ENCODE data around the gene FLT3LG. TPM values are rescaled to one million over a fixed set of nuclear protein-coding genes. Genes with fewer than 3 reads are reported as not detected.

The FLT3LG gene
- total and polyA plus RNA-seq, 5 donors: 4.4 to 6.8 (median 5.3) TPM

GRCh38 chr19:49432141-49433073 is 41.6 kb upstream of the FLT3LG start:
- Histone ChIP-seq H3K4me3 (ENCODE audit: low read length) (no peak overlapping the region), H3K27me3 (ENCODE audit: control insufficient read depth, insufficient read depth) (no peaks in the 10 kb centered on the region), H3K9me3 (ENCODE audit: control insufficient read depth, low read length) (no peaks in the 10 kb centered on the region), H3K4me1 (ENCODE audit: control insufficient read depth, insufficient read depth, low read length) (no peaks in the 10 kb centered on the region), H3K27ac (ENCODE audit: low read length) (no peak overlapping the region)
- intact Hi-C loops (cut with DNase I): no loop called here
- peak in 1 of 3 donors; percentile 36 for DNase-seq
- WGBS: 14% methylated on average over 63 of the region's 63 CpGs
- no peak for ATAC-seq

GRCh38 chr19:49433240-49433901 is 40.6 kb upstream of the FLT3LG start:
- Histone ChIP-seq H3K27me3 (ENCODE audit: control insufficient read depth, insufficient read depth) (no peaks in the 10 kb centered on the region), H3K9me3 (ENCODE audit: control insufficient read depth, low read length) (no peaks in the 10 kb centered on the region), H3K27ac (ENCODE audit: low read length) (no peak overlapping the region), H3K4me1 (ENCODE audit: control insufficient read depth, insufficient read depth, low read length) (no peaks in the 10 kb centered on the region), H3K4me3 (ENCODE audit: low read length) (no peak overlapping the region)
- WGBS: 26% methylated on average over 31 of the region's 31 CpGs
- no peak for ATAC-seq
- intact Hi-C loops (cut with DNase I): no loop called here
- peak in 1 of 3 donors; percentile 15 for DNase-seq

- Histone ChIP-seq H3K9me3 (ENCODE audit: control insufficient read depth, low read length) (no peaks in the 10 kb centered on the region), H3K4me3 (ENCODE audit: low read length) (no peak overlapping the region), H3K27ac (ENCODE audit: low read length) (no peak overlapping the region), H3K27me3 (ENCODE audit: control insufficient read depth, insufficient read depth) (no peaks in the 10 kb centered on the region), H3K4me1 (ENCODE audit: control insufficient read depth, insufficient read depth, low read length) (no peaks in the 10 kb centered on the region)
- DNase-seq: no peak
- no peak for ATAC-seq
- WGBS: 88% methylated on average over 18 of the region's 18 CpGs
- intact Hi-C loops (cut with DNase I): loop anchor here in 1 of 4 donors (5.0 kb wide), 1 partner anchor 38 kb away; no protein-coding TSS in a partner anchor
Observed at GRCh38 chr19:49434907-49435583, 39.0 kb upstream of the FLT3LG start.

GRCh38 chr19:49435670-49436069 is 38.3 kb upstream of the FLT3LG start:
- H3K4me1 ChIP-seq (ENCODE audit: control insufficient read depth, insufficient read depth, low read length): no peaks in the 10 kb centered on the region
- no peaks in the 10 kb centered on the region for H3K9me3 ChIP-seq (ENCODE audit: control insufficient read depth, low read length)
- no peak overlapping the region for H3K4me3 ChIP-seq (ENCODE audit: low read length)
- ATAC-seq: no peak
- intact Hi-C loops (cut with DNase I): loop anchor here in 1 of 4 donors (5.0 kb wide), 1 partner anchor 38 kb away; no protein-coding TSS in a partner anchor
- 85% methylated on average over 10 of the region's 10 CpGs for WGBS
- no peak overlapping the region for H3K27ac ChIP-seq (ENCODE audit: low read length)
- DNase-seq: no peak
- no peaks in the 10 kb centered on the region for H3K27me3 ChIP-seq (ENCODE audit: control insufficient read depth, insufficient read depth)

- H3K4me3 ChIP-seq (ENCODE audit: low read length): no peak overlapping the region
- H3K27ac ChIP-seq (ENCODE audit: low read length): no peak overlapping the region
- H3K27me3 ChIP-seq (ENCODE audit: control insufficient read depth, insufficient read depth): no peaks in the 10 kb centered on the region
- no peaks in the 10 kb centered on the region for H3K4me1 ChIP-seq (ENCODE audit: control insufficient read depth, insufficient read depth, low read length)
- intact Hi-C loops (cut with DNase I): loop anchor here in 1 of 4 donors (5.0 kb wide), 1 partner anchor 39 kb away; no protein-coding TSS in a partner anchor
- DNase-seq (peak in 1 of 3 donors; percentile 67), ATAC-seq (no peak)
- no peaks in the 10 kb centered on the region for H3K9me3 ChIP-seq (ENCODE audit: control insufficient read depth, low read length)
- WGBS: 17% methylated on average over 42 of the region's 42 CpGs
Observed at GRCh38 chr19:49436381-49437017, 37.5 kb upstream of the FLT3LG start.

GRCh38 chr19:49437231-49437630 is 36.8 kb upstream of the FLT3LG start:
- intact Hi-C loops (cut with DNase I): loop anchor here in 1 of 4 donors (5.0 kb wide), 1 partner anchor 40 kb away; no protein-coding TSS in a partner anchor
- Histone ChIP-seq H3K27ac (ENCODE audit: low read length) (no peak overlapping the region), H3K4me3 (ENCODE audit: low read length) (no peak overlapping the region), H3K9me3 (ENCODE audit: control insufficient read depth, low read length) (no peaks in the 10 kb centered on the region), H3K4me1 (ENCODE audit: control insufficient read depth, insufficient read depth, low read length) (no peaks in the 10 kb centered on the region), H3K27me3 (ENCODE audit: control insufficient read depth, insufficient read depth) (no peaks in the 10 kb centered on the region)
- peak in 2 of 3 donors; percentile 40 to 62 for DNase-seq
- WGBS: 14% methylated on average over 8 of the region's 8 CpGs
- no peak for ATAC-seq

- Histone ChIP-seq H3K27me3 (ENCODE audit: control insufficient read depth, insufficient read depth) (no peaks in the 10 kb centered on the region), H3K4me3 (ENCODE audit: low read length) (no peak overlapping the region), H3K27ac (ENCODE audit: low read length) (no peak overlapping the region), H3K4me1 (ENCODE audit: control insufficient read depth, insufficient read depth, low read length) (no peaks in the 10 kb centered on the region), H3K9me3 (ENCODE audit: control insufficient read depth, low read length) (no peaks in the 10 kb centered on the region)
- ATAC-seq (no peak), DNase-seq (peak in 1 of 3 donors; percentile 36)
- 20% methylated on average over 6 of the region's 6 CpGs for WGBS
- intact Hi-C loops (cut with DNase I): loop anchor here in 1 of 4 donors (5.0 kb wide), 1 partner anchor 41 kb away; no protein-coding TSS in a partner anchor
Observed at GRCh38 chr19:49438261-49438660, 35.8 kb upstream of the FLT3LG start.

- Histone ChIP-seq H3K27me3 (ENCODE audit: control insufficient read depth, insufficient read depth) (no peaks in the 10 kb centered on the region), H3K27ac (ENCODE audit: low read length) (no peak overlapping the region), H3K9me3 (ENCODE audit: control insufficient read depth, low read length) (no peaks in the 10 kb centered on the region), H3K4me3 (ENCODE audit: low read length) (no peak overlapping the region), H3K4me1 (ENCODE audit: control insufficient read depth, insufficient read depth, low read length) (no peaks in the 10 kb centered on the region)
- DNase-seq (peak in 1 of 3 donors; percentile 4), ATAC-seq (no peak)
- 45% methylated on average over 6 of the region's 6 CpGs for WGBS
- intact Hi-C loops (cut with DNase I): loop anchor here (5.0 to 10.0 kb wide), 4 partner anchors 43 to 175 kb away; partner anchors contain the start of genes DKKL1 (in 1 of the 4) and TEAD2 (in 1 of the 4)
Observed at GRCh38 chr19:49439836-49440235, 34.2 kb upstream of the FLT3LG start.

- Histone ChIP-seq H3K27me3 (ENCODE audit: control insufficient read depth, insufficient read depth) (no peaks in the 10 kb centered on the region), H3K9me3 (ENCODE audit: control insufficient read depth, low read length) (no peaks in the 10 kb centered on the region), H3K4me1 (ENCODE audit: control insufficient read depth, insufficient read depth, low read length) (no peaks in the 10 kb centered on the region), H3K27ac (ENCODE audit: low read length) (no peak overlapping the region), H3K4me3 (ENCODE audit: low read length) (peak overlapping the region; percentile 45)
- intact Hi-C loops (cut with DNase I): loop anchor here (5.0 to 10.0 kb wide), 3 partner anchors 48 to 176 kb away; partner anchors contain the start of genes DKKL1 (in 1 of the 4) and TEAD2 (in 1 of the 4)
- DNase-seq: peak in 1 of 3 donors; percentile 18
- ATAC-seq: no peak
- WGBS: 22% methylated on average over 18 of the region's 19 CpGs
Observed at GRCh38 chr19:49440439-49441209, 33.4 kb upstream of the FLT3LG start.

Measured in right cardiac atrium (tissue), 5 donors.